Measurements from ENCODE around the gene UGGT1. TPM values are rescaled to one million over a fixed set of nuclear protein-coding genes. Genes with fewer than 3 reads are reported as not detected.
A peak's percentile ranks its signal among the peaks of the same experiment; 100 is the strongest.

The UGGT1 gene
- total RNA-seq, 5 donors from 2014 or later (not counting 1 experiment from before 2014, with no cell fraction given): 46.0 to 50.8 (median 48.4) TPM

DNA sequence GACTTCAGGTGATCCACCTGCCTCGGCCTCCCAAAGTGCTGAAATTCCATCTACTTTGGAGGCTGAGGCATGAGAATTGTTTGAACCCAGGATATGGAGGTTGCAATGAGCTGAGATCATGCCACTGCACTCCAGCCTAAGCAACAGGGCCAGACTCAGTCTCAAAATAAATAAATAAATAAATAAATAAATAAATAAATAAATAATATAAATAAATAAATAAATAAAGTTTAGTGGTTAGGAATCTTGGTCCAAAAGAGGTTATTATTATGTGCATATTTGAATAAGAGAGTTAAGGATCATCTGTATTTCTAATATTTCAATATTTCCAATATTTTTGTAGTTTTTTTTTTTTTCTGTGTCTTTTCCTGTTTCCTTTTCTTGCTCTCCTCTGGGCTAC, 136.9 kb downstream of the UGGT1 start:
- CTCF ChIA-PET: no interaction called here
- no peaks in the 10 kb centered on the region for H3K36me3 ChIP-seq (ENCODE audit: control insufficient read depth in 2 of 2, extremely low read depth in 1 of 2, insufficient read depth in 1 of 2, low read length in 1 of 2)
- no CpG with 5 or more reads among the region's 1 CpG for WGBS (ENCODE audit: insufficient coverage)
- POLR2A ChIA-PET: no interaction called here
- H3K4me3 ChIP-seq (ENCODE audit: control insufficient read depth in 1 of 2, extremely low read depth in 1 of 2, low read length in 1 of 2): no peak overlapping the region
- DNase-seq (no peak), ATAC-seq (replicated peaks in 1 of 4) (no peak)
- H3K27ac Mint-ChIP-seq: no peak overlapping the region
- H3K4me1 ChIP-seq (ENCODE audit: control insufficient read depth in 1 of 2, extremely low read depth in 1 of 2, insufficient read depth in 2 of 2, low read length in 2 of 2): peaks cover 0 to 6% of the 10 kb centered on the region in 2 experiments
- H3K27ac ChIP-seq (ENCODE audit: low read length): no peak overlapping the region
- no peaks in the 10 kb centered on the region for H3K36me3 Mint-ChIP-seq
- H3K9me3 Mint-ChIP-seq: no peaks in the 10 kb centered on the region
- no peaks in the 10 kb centered on the region for H3K9me3 ChIP-seq
- no peak overlapping the region for H3K4me3 Mint-ChIP-seq
- peaks cover 2 to 3% of the 10 kb centered on the region in 2 donors for H3K27me3 Mint-ChIP-seq
- peaks cover 0 to 14% of the 10 kb centered on the region in 2 experiments for H3K27me3 ChIP-seq (replicated peaks in 1 of 2; ENCODE audit: control insufficient read depth in 2 of 2, extremely low read depth in 1 of 2, insufficient read depth in 2 of 2, low read length in 1 of 2)
- no peaks in the 10 kb centered on the region for H3K4me1 Mint-ChIP-seq

DNA sequence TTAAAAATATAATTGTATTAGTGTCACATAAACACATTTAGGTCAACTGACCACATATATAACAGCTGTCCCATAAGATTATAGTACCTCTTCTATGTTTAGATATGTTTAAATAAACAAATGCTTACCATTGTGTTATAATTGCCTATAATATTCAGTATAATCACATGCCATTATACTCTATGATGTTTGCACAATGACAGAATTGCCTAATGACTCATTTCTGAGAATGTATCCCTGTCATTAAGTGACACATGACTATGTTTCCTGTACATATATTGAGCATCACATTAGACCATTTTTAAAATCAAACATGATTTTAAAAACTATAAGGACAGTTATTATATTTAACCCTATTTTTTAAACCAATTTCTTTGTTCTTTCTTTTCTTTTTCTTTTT, 137.9 kb downstream of the UGGT1 start:
- no peaks in the 10 kb centered on the region for H3K9me3 ChIP-seq
- no peak for DNase-seq
- ChIA-PET POLR2A (interaction anchor here in 1 of 2 donors (0.6 kb wide), 1 partner anchor 656 kb away, joined by 4 read pairs; no protein-coding TSS in a partner anchor), CTCF (no interaction called here)
- H3K27me3 Mint-ChIP-seq: peaks cover 2 to 3% of the 10 kb centered on the region in 2 donors
- H3K4me3 ChIP-seq (ENCODE audit: control insufficient read depth in 1 of 2, extremely low read depth in 1 of 2, low read length in 1 of 2): no peak overlapping the region
- H3K9me3 Mint-ChIP-seq: no peaks in the 10 kb centered on the region
- H3K27me3 ChIP-seq (replicated peaks in 1 of 2; ENCODE audit: control insufficient read depth in 2 of 2, extremely low read depth in 1 of 2, insufficient read depth in 2 of 2, low read length in 1 of 2): peaks cover 0 to 18% of the 10 kb centered on the region in 2 experiments
- no peaks in the 10 kb centered on the region for H3K36me3 Mint-ChIP-seq
- H3K4me1 Mint-ChIP-seq: peaks cover 3 to 4% (median 3%) of the 10 kb centered on the region in 3 donors
- no peak overlapping the region for H3K27ac Mint-ChIP-seq
- H3K4me1 ChIP-seq (ENCODE audit: control insufficient read depth in 1 of 2, extremely low read depth in 1 of 2, insufficient read depth in 2 of 2, low read length in 2 of 2): peaks cover 0 to 10% of the 10 kb centered on the region in 2 experiments
- no peak overlapping the region for H3K4me3 Mint-ChIP-seq
- H3K27ac ChIP-seq (ENCODE audit: low read length): no peak overlapping the region
- no peak for ATAC-seq (replicated peaks in 1 of 4)
- H3K36me3 ChIP-seq (ENCODE audit: control insufficient read depth in 2 of 2, extremely low read depth in 1 of 2, insufficient read depth in 1 of 2, low read length in 1 of 2): no peaks in the 10 kb centered on the region

DNA sequence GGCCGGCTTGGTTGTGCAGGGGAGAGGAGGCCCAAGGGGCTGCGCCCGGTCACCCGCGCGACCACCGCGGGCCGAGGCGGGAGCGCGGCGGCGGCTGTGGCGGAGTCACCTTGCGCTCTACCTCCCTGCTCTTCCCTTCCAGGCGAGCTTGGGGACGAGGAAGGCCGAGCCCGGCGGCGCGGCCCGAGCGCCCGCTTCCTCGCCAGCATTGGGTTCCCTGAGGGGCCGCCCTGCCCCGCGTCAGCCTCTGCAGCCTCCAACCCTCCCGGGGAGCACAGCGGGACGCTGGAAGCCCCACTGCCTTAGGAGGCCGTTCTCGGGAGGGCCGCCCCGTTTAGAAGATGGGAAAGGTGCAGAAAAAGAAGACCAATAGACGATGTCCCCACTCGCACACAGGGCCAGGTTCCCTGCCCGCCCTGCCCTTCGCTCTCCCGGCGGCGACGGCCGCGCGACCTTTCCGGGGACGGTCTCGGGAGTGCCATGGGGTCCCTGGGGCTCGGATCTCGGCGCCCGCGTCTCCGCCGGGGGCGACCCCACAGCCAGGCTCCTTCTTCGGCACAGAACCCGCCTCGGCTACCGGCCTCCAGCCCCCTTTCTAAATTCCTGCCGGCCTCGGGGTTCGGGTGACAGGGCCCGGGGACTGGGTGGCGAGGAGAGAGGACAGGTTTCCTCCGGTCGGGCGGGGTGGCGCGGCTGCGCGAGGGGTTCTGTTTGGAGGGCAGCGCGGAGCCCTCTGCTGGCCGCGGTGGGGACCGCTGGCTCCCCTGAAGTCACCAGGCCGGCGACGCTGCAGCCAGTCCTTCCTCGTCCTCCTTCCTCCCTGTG, 142.2 kb downstream of the UGGT1 start:
- ChIA-PET CTCF (interaction anchor here (0.5 to 0.9 kb wide), 4 partner anchors 12 to 1191 kb away, joined by 3 to 6 read pairs (median 4); no protein-coding TSS in a partner anchor), POLR2A (no interaction called here)
- H3K36me3 Mint-ChIP-seq: no peaks in the 10 kb centered on the region
- no peak overlapping the region for H3K27ac Mint-ChIP-seq
- H3K27ac ChIP-seq (ENCODE audit: low read length): no peak overlapping the region
- H3K27me3 ChIP-seq (replicated peaks in 1 of 2; ENCODE audit: control insufficient read depth in 2 of 2, extremely low read depth in 1 of 2, insufficient read depth in 2 of 2, low read length in 1 of 2): peaks cover 0 to 29% of the 10 kb centered on the region in 2 experiments
- H3K4me1 Mint-ChIP-seq: peaks cover 5% of the 10 kb centered on the region in 3 donors
- no peaks in the 10 kb centered on the region for H3K36me3 ChIP-seq (ENCODE audit: control insufficient read depth in 2 of 2, extremely low read depth in 1 of 2, insufficient read depth in 1 of 2, low read length in 1 of 2)
- H3K27me3 Mint-ChIP-seq: peaks cover 7 to 8% of the 10 kb centered on the region in 2 donors
- WGBS (ENCODE audit: insufficient coverage): under 1% methylated on average over 52 of the region's 84 CpGs
- DNase-seq: peak; percentile 61 to 86 (median 76)
- no peaks in the 10 kb centered on the region for H3K9me3 Mint-ChIP-seq
- peak; percentile 96 to 98 (median 98) for ATAC-seq (replicated peaks in 1 of 4)
- no peaks in the 10 kb centered on the region for H3K9me3 ChIP-seq
- H3K4me3 ChIP-seq (ENCODE audit: control insufficient read depth in 1 of 2, extremely low read depth in 1 of 2, low read length in 1 of 2): peak overlapping the region; percentile 67 to 71
- peaks cover 0 to 11% of the 10 kb centered on the region in 2 experiments for H3K4me1 ChIP-seq (ENCODE audit: control insufficient read depth in 1 of 2, extremely low read depth in 1 of 2, insufficient read depth in 2 of 2, low read length in 2 of 2)
- peak overlapping the region; percentile 77 to 84 (median 82) for H3K4me3 Mint-ChIP-seq

DNA sequence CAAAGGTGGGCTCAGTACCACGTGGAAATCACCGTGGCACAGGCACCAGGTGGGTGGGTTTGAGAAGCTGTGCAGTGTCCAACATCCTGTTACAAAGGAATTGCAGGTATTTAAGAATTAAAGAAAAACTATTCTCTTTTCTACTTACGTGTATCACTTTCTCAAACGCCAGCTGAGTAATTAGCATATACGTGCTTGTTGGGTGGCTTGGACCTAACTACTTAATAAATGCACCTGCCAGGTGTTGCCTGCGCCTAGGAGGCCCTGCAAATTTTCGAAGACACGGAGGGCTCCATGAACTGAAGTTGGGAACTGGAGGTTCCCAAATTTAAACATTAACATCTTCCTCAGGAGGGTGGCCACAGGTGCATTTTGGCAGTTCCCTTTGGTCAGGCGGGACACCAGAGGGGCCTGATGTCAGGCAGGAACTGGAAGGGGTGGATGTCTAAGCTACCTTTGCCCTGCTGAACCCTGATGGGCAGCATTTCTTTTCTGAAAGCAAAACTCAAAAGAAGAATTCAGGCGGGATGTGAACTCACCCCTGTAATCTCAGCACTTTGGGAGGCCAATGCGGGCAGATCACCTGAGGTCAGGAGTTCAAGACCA, 142.9 kb downstream of the UGGT1 start:
- Histone ChIP-seq H3K4me1 (ENCODE audit: control insufficient read depth in 1 of 2, extremely low read depth in 1 of 2, insufficient read depth in 2 of 2, low read length in 2 of 2) (peaks cover 0 to 11% of the 10 kb centered on the region in 2 experiments), H3K9me3 (no peaks in the 10 kb centered on the region), H3K27me3 (replicated peaks in 1 of 2; ENCODE audit: control insufficient read depth in 2 of 2, extremely low read depth in 1 of 2, insufficient read depth in 2 of 2, low read length in 1 of 2) (peaks cover 0 to 29% of the 10 kb centered on the region in 2 experiments), H3K36me3 (ENCODE audit: control insufficient read depth in 2 of 2, extremely low read depth in 1 of 2, insufficient read depth in 1 of 2, low read length in 1 of 2) (no peaks in the 10 kb centered on the region), H3K4me3 (ENCODE audit: control insufficient read depth in 1 of 2, extremely low read depth in 1 of 2, low read length in 1 of 2) (peak overlapping the region in 1 of 2 donors; percentile 67), H3K27ac (ENCODE audit: low read length) (no peak overlapping the region)
- ChIA-PET CTCF (interaction anchor here (0.5 to 1.2 kb wide), 7 partner anchors 9 to 1690 kb away, joined by 3 to 8 read pairs (median 3); no protein-coding TSS in a partner anchor), POLR2A (interaction anchor here in 1 of 2 donors (0.6 kb wide), 1 partner anchor 500 kb away, joined by 3 read pairs; no protein-coding TSS in a partner anchor)
- Mint-ChIP-seq H3K36me3 (no peaks in the 10 kb centered on the region), H3K27me3 (peaks cover 7 to 11% of the 10 kb centered on the region in 2 donors), H3K4me1 (peaks cover 5% of the 10 kb centered on the region in 3 donors), H3K9me3 (no peaks in the 10 kb centered on the region), H3K27ac (no peak overlapping the region), H3K4me3 (peak overlapping the region; percentile 77 to 84 (median 82))
- WGBS (ENCODE audit: insufficient coverage): 90% methylated on average over 2 of the region's 11 CpGs
- DNase-seq (no peak), ATAC-seq (replicated peaks in 1 of 4) (no peak)

DNA sequence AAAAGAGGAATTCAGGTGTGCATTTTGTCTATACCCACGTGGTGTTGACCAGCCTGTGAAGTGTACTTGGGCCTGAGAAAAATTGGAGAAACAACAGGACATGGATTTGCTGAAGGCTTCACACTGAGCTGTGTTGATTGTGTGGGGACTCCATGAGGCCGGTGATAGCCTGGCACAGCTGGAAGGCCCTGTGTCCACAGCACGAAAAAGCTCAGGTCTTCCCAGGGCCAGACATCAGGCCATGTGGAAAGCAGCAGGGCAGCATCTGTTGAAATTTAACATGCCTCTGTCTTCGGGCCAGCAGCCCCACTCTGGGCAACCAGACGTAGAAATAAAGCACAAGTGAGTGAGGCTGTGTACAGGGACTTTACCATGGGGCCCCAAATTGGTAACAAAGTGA, 143.6 kb downstream of the UGGT1 start:
- peaks cover 0 to 11% of the 10 kb centered on the region in 2 experiments for H3K4me1 ChIP-seq (ENCODE audit: control insufficient read depth in 1 of 2, extremely low read depth in 1 of 2, insufficient read depth in 2 of 2, low read length in 2 of 2)
- Mint-ChIP-seq H3K36me3 (no peaks in the 10 kb centered on the region), H3K4me1 (peaks cover 5% of the 10 kb centered on the region in 3 donors), H3K9me3 (no peaks in the 10 kb centered on the region), H3K4me3 (peak overlapping the region in 1 of 3 donors; percentile 17), H3K27ac (no peak overlapping the region), H3K27me3 (peaks cover 7 to 11% of the 10 kb centered on the region in 2 donors)
- POLR2A ChIA-PET: interaction anchor here in 1 of 2 donors (0.6 kb wide), 1 partner anchor 501 kb away, joined by 3 read pairs; no protein-coding TSS in a partner anchor
- DNase-seq (no peak), ATAC-seq (replicated peaks in 1 of 4) (no peak)
- H3K27ac ChIP-seq (ENCODE audit: low read length): no peak overlapping the region
- H3K4me3 ChIP-seq (ENCODE audit: control insufficient read depth in 1 of 2, extremely low read depth in 1 of 2, low read length in 1 of 2): no peak overlapping the region
- WGBS (ENCODE audit: insufficient coverage): 88% methylated on average over 5 of the region's 5 CpGs
- H3K36me3 ChIP-seq (ENCODE audit: control insufficient read depth in 2 of 2, extremely low read depth in 1 of 2, insufficient read depth in 1 of 2, low read length in 1 of 2): no peaks in the 10 kb centered on the region
- H3K27me3 ChIP-seq (replicated peaks in 1 of 2; ENCODE audit: control insufficient read depth in 2 of 2, extremely low read depth in 1 of 2, insufficient read depth in 2 of 2, low read length in 1 of 2): peaks cover 0 to 29% of the 10 kb centered on the region in 2 experiments
- H3K9me3 ChIP-seq: no peaks in the 10 kb centered on the region
- CTCF ChIA-PET: interaction anchor here (0.6 to 1.2 kb wide), 6 partner anchors 8 to 1689 kb away, joined by 3 to 11 read pairs (median 5); no protein-coding TSS in a partner anchor

DNA sequence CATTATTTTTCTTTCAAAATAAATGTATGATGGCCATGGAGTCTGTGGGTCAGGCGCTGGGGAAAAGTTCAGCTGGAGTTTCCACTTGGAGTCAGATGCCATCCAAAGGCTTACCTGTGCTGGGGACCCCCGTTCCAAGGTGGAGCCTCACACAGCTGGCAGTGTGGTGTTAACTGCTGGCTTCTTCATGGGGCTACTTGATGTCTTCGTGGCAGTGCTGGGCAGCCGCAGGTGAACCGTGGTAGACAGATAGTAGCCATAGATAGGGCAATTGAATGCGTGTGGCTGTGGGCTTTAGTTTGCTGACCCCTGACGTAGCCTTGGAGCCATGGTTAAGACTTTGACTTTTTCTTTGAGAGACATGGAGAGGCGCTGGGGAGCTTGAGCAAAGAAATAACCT, 144.6 kb downstream of the UGGT1 start:
- POLR2A ChIA-PET: no interaction called here
- H3K36me3 Mint-ChIP-seq: no peaks in the 10 kb centered on the region
- ATAC-seq (replicated peaks in 1 of 4) (no peak), DNase-seq (no peak)
- H3K27me3 Mint-ChIP-seq: peaks cover 7 to 11% of the 10 kb centered on the region in 2 donors
- Histone ChIP-seq H3K27ac (ENCODE audit: low read length) (no peak overlapping the region), H3K4me1 (ENCODE audit: control insufficient read depth in 1 of 2, extremely low read depth in 1 of 2, insufficient read depth in 2 of 2, low read length in 2 of 2) (peaks cover 0 to 11% of the 10 kb centered on the region in 2 experiments), H3K36me3 (ENCODE audit: control insufficient read depth in 2 of 2, extremely low read depth in 1 of 2, insufficient read depth in 1 of 2, low read length in 1 of 2) (no peaks in the 10 kb centered on the region), H3K9me3 (no peaks in the 10 kb centered on the region), H3K27me3 (replicated peaks in 1 of 2; ENCODE audit: control insufficient read depth in 2 of 2, extremely low read depth in 1 of 2, insufficient read depth in 2 of 2, low read length in 1 of 2) (peaks cover 0 to 35% of the 10 kb centered on the region in 2 experiments), H3K4me3 (ENCODE audit: control insufficient read depth in 1 of 2, extremely low read depth in 1 of 2, low read length in 1 of 2) (no peak overlapping the region)
- H3K27ac Mint-ChIP-seq: no peak overlapping the region
- CTCF ChIA-PET: interaction anchor here in 1 of 2 donors (0.7 kb wide), 1 partner anchor 172 kb away, joined by 4 read pairs; no protein-coding TSS in a partner anchor
- 87% methylated on average over 8 of the region's 8 CpGs for WGBS (ENCODE audit: insufficient coverage)
- no peak overlapping the region for H3K4me3 Mint-ChIP-seq
- H3K4me1 Mint-ChIP-seq: peaks cover 5% of the 10 kb centered on the region in 3 donors
- no peaks in the 10 kb centered on the region for H3K9me3 Mint-ChIP-seq
